Measurements from ENCODE around the gene CERK.

CERK gene

DNA sequence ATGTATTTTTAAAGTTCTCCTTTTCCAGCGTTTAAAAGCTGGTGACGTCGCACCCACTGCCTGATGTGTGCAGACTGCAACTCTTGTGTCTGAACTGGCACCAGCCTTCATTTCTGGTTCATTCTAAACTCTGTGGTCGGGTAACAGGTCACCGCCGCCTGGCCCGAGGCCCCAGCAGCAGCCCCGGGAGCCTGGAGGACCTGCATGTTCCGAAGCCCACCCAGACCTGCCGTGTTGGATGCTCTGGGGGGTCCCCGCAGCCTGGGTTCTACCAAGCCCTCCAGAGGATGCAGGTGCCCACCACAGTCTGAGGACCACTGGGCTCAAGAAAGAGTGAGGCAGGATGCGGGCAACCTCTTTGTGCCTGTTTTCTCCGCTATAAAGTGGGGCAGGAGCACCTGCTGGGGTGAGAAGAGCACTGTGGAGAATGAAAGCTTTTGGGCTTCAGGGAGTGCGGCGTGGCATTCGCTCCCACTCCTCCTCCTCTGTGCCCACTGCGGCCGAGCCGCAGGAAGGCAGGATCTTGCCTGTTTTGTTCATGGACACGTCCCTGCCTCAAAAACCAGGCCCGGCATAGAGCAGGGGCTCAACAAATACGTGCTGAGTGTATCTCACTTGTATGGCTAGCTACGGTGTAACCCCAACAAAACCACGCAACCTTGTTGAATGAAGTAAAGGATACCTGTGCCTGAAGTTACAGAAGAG lies 40.1 kb downstream of the CERK start:
- no peak for DNase-seq

DNA sequence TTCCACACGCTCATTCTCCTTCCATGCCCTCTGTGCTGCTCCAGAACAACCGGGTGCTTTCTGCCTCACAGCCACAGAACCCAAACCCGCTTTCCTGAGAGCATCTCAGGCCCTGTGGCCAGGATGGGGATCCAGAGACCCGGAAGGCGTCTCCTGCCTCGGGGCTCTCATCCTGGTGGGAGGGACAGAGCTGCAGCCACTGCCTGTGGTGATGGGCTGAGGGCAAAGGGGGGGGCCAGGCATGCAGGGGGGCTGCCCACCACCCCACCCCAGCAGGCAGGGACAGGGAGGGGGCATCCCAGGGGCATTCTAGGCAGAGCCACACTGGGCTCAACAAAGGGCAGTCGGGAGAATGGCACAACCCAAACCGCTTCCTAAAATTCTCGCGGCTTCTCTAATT lies 41.4 kb downstream of the CERK start:
- no peak for DNase-seq

DNA sequence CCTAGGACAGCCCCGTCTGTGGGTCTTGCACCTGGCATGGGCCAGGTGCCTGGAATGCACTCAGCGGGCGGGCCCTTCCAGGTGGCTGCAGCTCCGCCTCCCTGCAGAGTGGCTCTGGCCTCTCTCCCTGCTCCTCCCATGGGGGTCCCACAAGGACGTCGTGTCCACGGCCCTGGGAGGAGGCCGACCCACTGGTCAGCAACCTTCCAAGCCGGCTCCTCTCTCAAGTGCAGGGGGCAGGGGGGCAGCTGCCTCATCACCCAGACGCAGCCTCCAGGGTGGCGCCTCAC lies 41.9 kb downstream of the CERK start:
- no peak for DNase-seq

DNA sequence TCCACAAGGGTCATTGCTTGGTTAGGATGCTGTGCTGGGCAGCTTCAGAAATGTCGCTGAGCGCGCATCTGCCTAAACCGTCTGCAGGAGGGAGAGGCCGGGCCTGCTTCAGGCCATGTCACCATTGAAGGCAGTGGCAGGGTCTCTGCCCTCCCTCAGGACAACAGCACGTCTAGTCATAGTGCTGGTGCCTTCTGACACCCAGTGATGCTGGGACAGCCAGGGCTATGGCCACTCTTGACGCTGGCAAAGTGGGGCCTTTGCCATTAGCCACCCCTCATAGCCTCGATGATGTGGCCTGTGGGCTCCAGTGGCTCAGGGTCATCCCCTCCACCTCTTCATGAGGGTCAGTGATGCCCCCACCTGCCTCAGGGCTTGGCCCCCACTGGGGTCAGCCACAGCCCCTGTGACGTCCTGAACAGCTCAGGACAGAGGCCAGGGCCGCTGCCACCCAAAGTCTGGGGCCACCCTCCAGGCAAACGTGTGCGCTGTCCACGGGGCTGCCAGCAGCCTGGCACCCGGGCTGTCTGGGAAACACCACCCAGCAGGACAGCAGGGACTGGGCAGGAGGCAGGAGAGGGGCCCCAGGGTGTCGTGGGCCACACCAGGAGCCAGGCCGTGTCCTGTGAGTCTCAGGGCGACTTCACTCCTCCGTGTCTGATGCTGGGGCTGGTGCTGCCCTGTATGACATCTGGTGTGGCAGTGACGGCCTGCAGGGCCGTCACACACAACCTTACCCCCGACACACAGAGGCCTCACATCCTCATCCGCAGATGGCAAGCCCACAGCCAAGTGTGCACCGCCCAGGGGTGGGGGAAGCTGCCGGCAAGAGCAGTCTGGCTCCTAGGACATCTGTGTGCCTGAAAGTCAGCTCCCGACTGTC lies 42.5 kb downstream of the CERK start:
- no peak for DNase-seq

DNA sequence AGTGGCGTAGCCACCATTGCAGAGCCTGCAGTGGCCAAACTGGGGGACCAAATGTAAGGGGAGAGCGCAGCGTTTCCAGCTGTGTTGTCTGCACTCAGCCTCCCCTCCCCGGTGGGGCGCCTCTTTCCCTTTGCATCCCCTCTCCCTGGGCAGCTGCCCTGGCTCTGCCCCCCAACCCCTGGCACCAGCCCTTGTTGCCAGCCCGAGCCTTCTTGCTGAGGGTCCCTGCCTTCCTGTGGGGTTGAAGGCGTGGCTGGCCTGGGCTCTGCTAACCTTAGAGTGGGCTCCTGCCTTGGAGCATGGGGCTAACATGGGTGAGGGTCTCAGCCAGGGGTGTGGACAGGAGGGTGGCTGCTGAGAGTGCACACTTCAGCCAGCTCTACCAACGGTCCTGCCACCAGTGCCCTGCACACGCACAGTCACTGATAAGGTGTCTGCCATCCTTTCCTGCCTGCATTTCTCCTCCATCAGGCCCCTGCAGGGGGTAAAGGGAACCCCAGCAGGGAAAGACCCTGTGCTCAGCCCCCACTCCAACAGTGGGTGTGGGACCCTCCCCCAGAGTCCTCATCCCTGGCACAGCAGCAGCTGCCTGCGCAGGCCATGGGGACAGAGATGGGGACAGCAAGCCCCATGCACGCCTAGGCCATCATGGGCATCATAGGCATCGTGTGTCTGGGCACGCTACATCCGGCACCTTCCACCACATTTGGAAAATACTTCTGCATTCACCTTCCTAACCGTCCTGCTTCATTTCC lies 43.5 kb downstream of the CERK start:
- no peak for DNase-seq

DNA sequence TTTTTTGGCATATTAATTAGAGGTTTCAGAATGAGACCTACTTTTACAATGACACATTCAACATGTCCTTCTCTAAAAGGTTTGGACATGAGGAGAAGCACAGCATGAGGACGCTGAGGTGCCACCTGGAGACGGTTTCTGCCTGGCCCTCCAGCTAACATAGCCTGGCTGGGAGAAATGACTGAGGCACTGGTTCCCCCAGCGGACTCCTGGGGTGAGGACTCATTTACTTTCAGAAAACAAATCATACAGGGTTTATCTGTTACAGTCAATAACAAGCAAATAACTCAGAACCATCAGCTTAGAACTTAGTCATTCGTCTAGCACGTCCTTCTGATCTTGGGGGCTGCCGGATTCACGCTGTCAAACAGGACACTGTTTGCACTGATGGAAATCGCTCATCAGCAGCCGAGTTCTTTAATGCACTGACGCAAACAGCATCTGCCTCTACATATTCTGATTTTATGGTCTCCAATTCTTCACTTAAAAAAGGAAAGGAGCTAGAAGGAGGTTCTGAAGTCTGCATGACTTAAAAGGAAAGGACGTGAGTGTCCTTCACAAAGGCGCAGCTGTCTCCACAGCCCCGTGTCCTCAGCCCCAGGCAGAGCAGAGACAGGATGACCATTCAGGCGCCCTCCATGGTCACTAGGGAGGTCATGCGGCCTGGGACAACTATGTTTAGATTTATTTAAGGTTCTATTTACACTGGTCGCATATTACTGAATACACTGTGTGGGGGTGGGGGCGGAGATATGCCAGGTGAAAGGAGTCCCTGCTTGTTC lies 44.2 kb downstream of the CERK start:
- DNase-seq, result no peak

DNA sequence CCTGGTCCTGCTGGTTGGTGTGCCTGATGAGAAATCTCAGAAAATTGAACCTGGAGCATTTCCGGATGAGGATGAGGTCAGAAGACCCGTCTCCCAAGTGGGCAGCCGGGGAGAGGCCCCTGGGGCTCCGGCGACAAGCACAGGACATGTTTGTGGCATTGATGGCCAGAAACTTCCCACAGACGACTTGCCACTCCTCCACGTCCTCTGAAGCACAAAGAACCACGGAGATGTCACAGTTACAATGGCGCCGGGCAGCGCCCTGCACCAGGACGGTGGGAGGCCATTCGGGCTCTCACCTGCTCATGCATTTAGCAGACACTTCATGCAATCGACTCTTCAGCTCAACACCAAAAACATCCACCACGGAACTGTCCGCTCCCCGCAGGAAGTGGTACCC lies 46.5 kb downstream of the CERK start:
- no peak for DNase-seq

DNA sequence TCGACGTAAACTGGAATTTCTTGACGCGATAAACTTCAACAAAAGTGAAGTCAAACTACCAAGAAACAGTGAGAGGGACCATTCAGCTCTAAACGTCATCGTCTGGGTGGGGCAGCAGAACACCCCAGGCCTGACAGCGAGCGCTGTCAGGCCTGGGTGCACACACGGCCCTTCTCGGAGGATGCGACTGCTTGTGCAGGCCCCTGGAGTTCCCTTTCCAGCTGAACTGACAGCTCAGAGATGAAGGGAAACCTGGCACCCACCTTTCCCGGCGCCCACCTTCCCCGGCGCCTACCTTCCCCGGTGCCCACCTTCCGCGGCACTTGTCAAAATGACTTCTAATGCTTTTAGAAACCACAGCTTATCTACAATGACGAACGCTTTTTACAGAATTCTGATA lies 47.9 kb downstream of the CERK start:
- DNase-seq, result no peak

DNA sequence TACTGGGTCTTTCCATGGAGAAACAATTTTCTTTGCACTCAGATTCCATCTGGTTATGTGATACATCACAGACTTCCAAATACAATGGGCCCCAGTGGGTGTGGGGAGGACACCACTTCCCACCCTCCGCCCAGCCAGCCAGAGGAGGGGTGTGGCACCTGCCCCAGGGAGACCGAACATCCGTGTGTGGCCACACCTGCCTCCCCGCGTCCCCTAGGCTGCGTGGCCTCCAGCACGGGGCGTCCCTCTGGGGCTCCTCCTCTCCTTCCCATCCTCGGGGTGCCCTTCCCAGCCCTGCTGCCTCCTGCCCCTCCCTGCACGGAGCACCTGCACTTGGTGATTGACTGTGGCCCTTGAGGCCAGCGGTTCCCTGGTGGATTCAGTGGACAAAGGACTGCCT lies 49.1 kb downstream of the CERK start:
- peak in 1 of 2 experiments; percentile 0 for DNase-seq

DNA sequence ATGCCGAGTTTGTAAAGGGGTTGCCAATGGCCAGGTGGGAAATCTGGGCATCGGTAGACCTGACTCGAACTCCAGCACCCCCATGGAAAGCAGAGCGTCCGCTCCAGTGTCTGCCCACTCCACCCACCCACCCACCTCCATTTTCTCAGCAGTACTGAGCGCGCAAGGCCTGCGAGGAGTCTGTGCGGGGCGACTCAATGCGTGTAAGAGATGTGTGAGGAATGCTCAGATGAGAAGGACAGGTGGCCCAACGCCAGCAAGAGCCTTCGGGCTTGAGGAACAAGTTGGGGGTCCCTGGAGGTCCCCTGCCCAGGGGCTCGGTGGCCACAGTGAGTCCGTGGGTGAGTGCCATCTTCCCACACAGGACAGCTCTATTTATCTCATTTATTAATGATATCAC lies 50.6 kb downstream of the CERK start:
- no peak for DNase-seq

DNA sequence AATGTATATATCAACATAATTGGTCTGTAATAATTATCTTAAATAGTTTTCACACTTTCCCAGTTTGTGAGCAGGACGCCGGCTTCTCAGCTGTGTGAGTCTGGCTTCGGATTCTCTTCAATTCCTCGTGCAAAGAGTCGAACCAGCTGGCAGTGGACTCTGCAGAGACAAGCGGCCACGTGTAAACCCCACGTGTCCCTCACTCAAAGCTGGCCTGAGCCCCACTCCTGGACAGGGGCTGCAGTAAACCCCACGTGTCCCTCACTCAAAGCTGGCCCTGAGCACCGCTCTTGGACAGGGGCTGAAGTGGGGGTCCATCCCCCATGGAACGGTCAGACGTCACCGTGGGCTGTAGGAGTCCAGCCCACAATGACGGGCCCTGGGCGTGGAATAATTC lies 51.0 kb downstream of the CERK start:
- DNase-seq, result no peak

DNA sequence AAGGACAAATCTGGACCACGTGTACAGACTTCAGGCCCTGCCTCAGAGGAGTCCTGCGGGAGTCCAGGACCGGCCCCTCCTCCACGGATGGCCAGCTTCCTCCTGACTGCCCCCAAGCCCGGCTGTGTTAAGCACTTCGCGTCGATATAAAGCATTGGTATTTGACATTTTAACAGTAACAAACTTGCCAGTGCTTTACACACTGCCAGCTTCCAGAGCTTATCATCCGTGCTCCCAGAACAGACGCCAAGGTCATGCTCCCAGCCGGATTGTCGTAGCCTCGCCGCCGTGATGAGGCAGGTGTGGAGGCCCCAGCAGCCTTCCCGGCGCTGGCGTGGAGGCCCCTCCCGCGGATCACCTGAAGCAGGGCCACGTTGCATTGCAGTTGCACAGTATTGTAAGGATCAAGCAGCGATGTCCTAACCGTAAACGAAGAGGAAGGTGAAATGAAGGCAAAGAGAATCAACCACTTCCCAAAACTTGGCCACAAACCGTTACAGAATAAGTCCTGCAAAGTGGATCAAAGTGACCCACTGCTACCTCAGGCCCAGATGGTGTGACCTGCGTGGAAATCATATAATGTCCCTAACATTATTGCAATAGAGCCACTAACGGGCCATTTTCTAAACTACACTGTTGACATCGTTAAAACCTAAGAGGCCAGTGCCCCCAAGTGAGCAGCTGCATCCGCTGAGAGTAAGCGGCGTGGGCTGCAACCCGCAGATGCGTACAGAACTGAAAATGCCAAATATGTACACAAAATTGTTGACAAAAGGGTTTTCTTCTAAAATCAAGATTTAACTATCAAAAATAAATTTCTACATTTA lies 51.6 kb downstream of the CERK start:
- no peak for DNase-seq

DNA sequence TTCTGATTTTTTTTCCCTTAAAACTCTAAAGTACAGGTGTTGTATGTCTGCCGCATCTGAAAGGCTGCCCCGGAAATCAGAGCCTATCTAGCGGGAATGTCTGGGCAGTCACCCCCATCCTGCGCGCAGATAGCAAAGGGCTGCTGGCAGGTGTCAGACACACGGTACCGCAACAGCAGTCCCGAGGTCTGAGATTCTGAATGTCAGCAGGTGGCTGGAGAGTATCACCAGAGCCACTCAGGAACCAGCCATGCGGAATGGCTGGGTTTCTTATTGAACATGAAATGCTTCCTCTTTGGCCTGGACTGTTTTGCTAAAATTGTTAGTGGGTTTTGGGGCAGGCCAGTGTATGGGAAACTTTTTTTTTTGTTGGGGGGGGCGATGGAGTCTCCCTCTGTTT lies 53.3 kb downstream of the CERK start:
- DNase-seq, result peak in 1 of 2 experiments; percentile 5

DNA sequence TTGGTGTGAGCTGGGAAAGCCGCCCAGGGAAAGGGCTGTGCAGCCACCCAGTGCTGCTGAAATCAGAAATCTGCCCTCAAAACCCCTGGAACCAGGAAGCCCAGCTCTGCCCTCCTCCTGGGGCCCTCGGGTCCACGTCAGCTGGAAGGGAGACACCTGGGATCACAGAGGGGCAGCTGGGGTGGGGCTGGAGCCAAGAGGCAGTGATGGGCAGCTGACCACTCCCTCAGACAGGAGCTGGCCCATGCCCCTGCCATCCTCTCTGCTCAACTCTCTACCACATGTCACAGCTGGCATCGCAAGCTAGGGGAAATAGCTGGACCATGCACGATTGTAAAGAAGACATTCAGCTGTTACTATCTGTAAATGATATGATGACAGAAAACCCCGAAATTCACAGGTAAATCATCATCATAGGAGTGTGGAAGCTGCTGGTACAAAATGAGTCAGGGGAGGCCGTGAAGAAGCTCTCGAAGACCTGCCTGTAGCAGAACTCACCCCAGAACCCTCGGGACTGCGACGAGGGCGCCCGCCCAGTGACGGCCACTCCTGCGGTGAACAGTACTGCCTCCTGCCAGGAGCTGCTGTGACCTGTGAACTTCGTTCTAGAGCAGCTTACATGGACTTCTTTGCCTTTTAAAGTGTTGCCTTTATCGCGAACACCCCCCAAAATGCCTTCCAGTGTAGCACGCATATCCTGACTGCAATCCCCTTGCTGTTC lies 55.9 kb downstream of the CERK start:
- DNase-seq, result no peak

DNA sequence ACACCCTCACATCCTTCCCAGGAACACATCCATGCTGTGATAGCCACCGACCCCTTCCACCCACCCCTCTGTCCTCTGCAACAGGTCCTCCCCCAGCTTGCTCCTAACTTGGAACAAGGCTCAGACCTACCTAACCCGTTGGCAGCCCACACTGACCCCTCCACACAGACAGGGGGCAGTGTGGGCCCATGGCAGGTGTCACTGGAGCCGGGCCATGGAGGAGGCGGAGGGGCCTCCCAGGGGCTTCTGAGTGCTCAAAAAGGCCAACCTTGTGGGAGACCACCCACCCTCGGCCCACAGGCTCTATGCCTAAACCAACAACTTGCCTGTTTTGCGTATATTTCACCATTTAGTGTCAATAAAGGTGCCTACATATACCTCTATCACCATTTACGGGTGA lies 57.0 kb downstream of the CERK start:
- no peak for DNase-seq

DNA sequence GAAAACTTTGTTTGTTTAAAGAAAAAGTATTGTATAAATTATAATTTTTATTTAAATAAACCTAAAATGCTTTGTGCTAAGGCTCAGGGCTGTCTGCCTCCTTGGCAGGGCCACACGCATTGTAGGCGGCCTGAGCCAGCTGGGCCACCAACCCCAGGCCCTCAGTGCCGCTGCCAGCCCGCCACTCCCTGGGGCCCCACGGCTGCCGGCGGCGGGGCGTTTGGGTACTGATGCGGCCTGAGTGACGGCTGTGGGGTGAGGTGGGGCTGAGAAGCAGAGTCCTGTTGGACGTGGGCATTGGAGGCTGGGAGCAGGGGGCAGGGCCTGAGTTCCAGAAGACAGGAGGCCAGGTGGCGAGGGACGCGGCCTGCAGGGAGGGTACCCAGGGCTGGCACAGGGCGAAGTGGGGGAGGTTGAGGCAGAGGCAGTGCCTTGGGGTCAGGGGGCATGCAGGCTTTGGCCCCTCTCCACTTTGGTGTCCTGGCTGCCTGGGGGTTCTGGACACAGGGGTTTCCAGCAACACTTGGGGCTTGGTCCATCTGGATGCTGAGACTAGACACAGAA lies 58.3 kb downstream of the CERK start:
- DNase-seq, result no peak

DNA sequence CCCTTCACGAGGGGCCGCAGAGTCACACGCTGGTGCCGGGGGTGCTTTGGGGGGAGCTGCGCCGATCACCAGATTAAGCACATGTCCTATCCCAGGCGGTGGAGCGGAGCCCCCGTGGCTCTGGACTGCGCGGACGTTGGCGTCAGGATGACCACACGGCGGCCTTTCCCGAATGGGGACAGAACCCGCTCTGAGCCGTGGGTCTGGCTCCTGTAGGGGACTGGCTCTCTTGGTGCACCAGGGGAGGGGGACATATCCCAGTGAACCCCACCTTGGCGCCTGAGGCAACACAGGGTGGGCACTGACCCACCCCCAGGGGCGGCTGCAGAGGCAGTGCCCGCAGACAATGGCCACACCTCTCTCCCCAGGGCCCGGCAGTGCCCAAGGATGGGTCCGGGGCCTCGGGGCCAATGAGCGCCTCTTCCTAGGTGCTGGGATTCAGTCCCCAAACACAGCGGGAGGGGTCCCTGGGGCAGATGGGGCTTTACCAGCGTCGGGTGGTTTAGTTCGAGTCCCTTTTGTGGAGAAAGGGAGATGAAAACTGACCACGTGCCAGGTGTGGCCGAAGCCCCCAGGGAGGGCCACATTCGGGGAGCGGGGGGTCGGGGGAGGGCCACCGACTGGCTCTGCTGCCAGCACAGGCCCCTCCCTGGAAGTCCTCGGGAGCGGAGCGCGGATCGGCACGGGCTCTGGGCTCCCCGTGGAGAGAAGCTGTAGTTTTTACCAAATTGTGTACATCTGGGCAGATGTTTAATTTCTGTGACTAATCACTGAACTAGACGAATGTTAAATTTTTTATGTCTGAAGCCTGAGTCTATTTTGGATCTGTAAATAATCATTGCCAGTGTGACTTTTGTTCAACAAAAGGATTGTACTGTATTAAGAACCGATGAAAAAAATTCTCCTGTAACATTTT lies 59.0 kb downstream of the CERK start:
- DNase-seq, result no peak

DNA sequence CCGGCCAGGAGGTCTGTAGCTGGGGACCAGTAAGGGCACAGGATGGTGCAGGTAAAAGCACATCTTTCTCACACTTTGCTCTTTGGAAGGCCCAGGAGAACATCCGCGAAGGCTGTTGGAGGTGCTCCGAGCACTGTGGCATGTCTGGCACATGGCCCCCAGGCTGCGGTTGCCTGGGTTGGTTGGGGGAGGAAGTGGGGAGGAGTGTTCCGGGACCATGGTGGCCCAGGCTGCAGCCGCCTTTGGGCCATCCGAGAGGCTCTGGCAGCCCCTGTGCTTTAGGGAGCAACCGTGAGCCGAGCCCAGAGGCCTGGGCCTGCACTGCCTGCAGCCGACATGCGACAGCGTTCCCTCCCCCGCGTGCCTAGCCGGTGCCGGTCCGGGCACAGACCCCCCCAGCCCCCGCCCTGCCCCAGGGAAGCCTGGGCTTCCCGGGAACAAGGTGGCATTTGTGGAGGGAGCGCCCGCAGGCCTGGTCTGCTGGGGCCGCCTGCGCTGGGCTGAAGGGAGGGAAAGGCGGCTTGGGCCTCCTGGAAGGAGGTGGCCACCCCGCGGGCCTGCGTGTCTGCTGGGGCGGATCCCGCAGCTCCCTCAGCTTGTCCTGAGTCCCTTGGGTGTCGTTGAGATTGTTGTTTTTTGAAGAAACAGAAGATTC lies 59.9 kb downstream of the CERK start:
- DNase-seq, result no peak

DNA sequence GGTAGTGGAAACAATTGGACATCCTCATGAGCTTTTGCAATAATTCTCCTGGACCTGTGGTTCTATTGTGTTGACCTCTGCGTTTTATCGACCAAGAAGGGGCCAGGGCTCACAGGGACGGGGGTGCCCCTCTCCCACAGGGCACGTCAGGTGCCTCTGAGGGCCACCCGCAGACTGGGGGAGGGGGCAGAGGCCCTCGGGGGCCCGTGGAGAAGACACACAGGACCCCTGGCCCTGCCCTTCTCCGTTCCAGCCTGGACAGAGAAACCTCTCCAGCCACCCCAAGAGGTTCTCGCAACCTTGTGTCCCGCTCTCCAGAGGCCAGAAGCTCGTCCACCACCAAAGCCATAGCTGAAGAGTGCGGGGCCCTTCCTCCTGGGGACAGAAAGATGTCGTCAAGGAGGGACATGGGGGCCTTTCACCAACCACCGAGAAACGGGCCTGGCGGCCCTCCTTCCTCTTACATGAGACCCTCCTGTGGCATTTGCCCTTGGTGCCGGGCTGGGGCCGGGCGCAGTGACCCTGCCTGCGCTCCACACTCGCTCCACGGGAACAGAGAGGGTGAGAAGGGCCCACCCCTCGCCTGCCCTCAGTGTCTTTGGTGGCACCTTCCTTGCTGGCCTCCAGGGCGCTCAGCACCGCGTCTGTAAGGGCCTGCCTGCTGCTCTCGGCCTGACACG lies 60.6 kb downstream of the CERK start:
- no peak for DNase-seq

Data from NCI-H187 (cell line).